ENCODE results near the gene COL17A1.

The COL17A1 gene

DNA sequence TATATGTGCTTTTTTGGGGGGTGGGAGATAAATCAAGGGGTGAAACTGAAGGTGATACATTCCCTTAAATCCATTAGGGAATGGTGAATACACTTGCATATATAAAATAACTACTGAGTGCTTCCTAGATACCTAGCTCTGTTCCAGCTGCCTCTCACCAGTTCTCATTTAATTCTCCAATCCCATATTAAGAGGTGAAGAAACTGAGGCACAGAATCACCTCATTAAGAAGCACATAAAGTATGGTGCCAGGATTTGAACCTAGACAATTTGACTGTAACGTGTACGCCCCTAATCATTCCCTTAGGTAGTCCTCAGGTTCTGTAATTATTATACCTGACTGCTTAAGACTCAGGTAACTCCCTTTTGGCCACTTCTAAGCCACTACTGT, 34.8 kb upstream of the COL17A1 start:
- Histone ChIP-seq H3K79me2 (ENCODE audit: insufficient read depth, low read depth) (no peaks in the 10 kb centered on the region), H4K20me1 (ENCODE audit: insufficient read depth) (no peaks in the 10 kb centered on the region), H3K27ac (peak overlapping the region; percentile 100), H3K4me1 (ENCODE audit: low read depth, poor library complexity, severe bottlenecking) (peaks cover 35% of the 10 kb centered on the region), H3K4me3 (IDR thresholded peaks at IDR 0.05; ENCODE audit: insufficient read depth, low read depth, low read length) (no peak overlapping the region), H3K4me2 (peak overlapping the region; percentile 81), H3K27me3 (ENCODE audit: insufficient read depth, low read depth) (no peaks in the 10 kb centered on the region), H3K36me3 (ENCODE audit: insufficient read depth) (no peaks in the 10 kb centered on the region), H3K9ac (peak overlapping the region; percentile 98), H2AFZ (ENCODE audit: low read depth) (peak overlapping the region; percentile 72)
- no peak for TF ChIP-seq CTCF (conservative IDR thresholded peaks at IDR 0.05; ENCODE audit: low read depth, low read length)

GRCh38 chr10:104119996-104120395, 34.3 kb upstream of the COL17A1 start:
- no peak for TF ChIP-seq CTCF (conservative IDR thresholded peaks at IDR 0.05; ENCODE audit: low read depth, low read length)
- H2AFZ ChIP-seq (ENCODE audit: low read depth), result peak overlapping the region; percentile 72

DNA sequence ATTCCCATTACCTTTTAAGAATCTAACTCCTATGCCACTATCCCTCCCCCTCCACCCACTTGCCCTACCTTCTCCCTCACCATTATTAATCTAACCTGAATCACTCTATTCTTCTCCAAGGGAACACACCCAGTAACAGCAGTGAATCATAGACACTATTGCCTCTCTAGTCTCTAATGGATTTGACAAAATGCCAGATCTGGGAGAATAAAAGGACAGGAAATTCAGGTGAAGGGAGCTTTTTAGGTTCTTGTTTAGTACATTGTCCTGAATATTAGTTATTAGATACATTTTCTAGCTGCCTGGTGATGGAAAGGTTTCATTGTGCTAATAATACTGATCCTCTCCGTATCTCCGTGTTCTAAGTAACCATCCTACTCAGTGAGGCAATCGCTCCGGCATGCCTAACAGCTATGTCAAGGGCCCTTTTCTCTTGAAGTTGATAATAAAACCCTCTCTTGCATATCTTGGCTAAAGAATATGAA, 32.2 kb upstream of the COL17A1 start:
- Histone ChIP-seq H3K79me2 (ENCODE audit: insufficient read depth, low read depth) (no peaks in the 10 kb centered on the region), H3K4me1 (ENCODE audit: low read depth, poor library complexity, severe bottlenecking) (peaks cover 21% of the 10 kb centered on the region), H3K4me2 (no peak overlapping the region), H3K36me3 (ENCODE audit: insufficient read depth) (no peaks in the 10 kb centered on the region), H2AFZ (ENCODE audit: low read depth) (no peak overlapping the region), H3K4me3 (IDR thresholded peaks at IDR 0.05; ENCODE audit: insufficient read depth, low read depth, low read length) (no peak overlapping the region), H4K20me1 (ENCODE audit: insufficient read depth) (no peaks in the 10 kb centered on the region), H3K9ac (no peak overlapping the region), H3K27ac (no peak overlapping the region), H3K27me3 (ENCODE audit: insufficient read depth, low read depth) (no peaks in the 10 kb centered on the region)
- TF ChIP-seq CTCF (conservative IDR thresholded peaks at IDR 0.05; ENCODE audit: low read depth, low read length), result no peak

More at GRCh38 chr10:104119996-104120395, 34.3 kb upstream of the COL17A1 start:
- peak overlapping the region; percentile 98 for H3K9ac ChIP-seq
- H3K36me3 ChIP-seq (ENCODE audit: insufficient read depth), result no peaks in the 10 kb centered on the region
- no peaks in the 10 kb centered on the region for H3K79me2 ChIP-seq (ENCODE audit: insufficient read depth, low read depth)
- no peak overlapping the region for H3K4me3 ChIP-seq (IDR thresholded peaks at IDR 0.05; ENCODE audit: insufficient read depth, low read depth, low read length)
- no peaks in the 10 kb centered on the region for H4K20me1 ChIP-seq (ENCODE audit: insufficient read depth)
- peak overlapping the region; percentile 81 for H3K4me2 ChIP-seq
- no peaks in the 10 kb centered on the region for H3K27me3 ChIP-seq (ENCODE audit: insufficient read depth, low read depth)
- peak overlapping the region; percentile 100 for H3K27ac ChIP-seq
- H3K4me1 ChIP-seq (ENCODE audit: low read depth, poor library complexity, severe bottlenecking), result peaks cover 35% of the 10 kb centered on the region

DNA sequence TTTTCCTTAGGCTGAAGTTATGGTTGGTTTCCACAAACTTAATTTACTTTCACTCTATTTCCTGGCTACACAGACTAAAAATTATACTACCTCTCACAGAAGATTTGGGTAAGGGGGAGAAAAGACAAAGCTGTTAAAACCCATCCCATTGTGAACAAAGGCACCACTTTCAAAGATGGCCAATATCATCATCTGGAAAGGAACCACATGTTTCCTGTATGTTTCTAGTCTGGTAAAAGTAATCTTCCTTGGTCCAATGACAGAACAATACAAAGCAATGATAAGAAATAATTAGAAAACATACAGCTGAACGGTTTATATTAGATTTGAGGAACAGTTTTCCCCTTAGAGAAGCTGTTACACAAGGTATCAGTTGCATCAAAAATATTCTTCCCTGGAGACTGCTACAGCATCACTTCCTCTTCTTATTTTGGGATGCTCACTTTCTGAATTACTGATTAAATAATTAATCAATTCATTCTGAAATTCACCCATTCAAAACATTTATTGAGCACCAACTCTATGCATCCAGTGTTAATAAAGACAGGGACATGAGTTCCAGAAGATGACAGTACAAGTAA, 27.8 kb upstream of the COL17A1 start:
- Histone ChIP-seq H3K4me2 (no peak overlapping the region), H3K9ac (no peak overlapping the region), H3K4me3 (IDR thresholded peaks at IDR 0.05; ENCODE audit: insufficient read depth, low read depth, low read length) (no peak overlapping the region), H4K20me1 (ENCODE audit: insufficient read depth) (no peaks in the 10 kb centered on the region), H3K4me1 (ENCODE audit: low read depth, poor library complexity, severe bottlenecking) (no peaks in the 10 kb centered on the region), H3K27ac (no peak overlapping the region), H3K79me2 (ENCODE audit: insufficient read depth, low read depth) (no peaks in the 10 kb centered on the region), H3K27me3 (ENCODE audit: insufficient read depth, low read depth) (no peaks in the 10 kb centered on the region), H2AFZ (ENCODE audit: low read depth) (no peak overlapping the region), H3K36me3 (ENCODE audit: insufficient read depth) (no peaks in the 10 kb centered on the region)
- no peak for TF ChIP-seq CTCF (conservative IDR thresholded peaks at IDR 0.05; ENCODE audit: low read depth, low read length)

Measured in KMS-11 (cell line).